Measurements from ENCODE around the gene GNB1L. TPM values are rescaled to one million over a fixed set of nuclear protein-coding genes. Genes with fewer than 3 reads are reported as not detected.
"Not testable (repeated sequence)": the region's sequence is repeated elsewhere in the genome, so short reads cannot be mapped to it uniquely, and the experiment has no call there.

The GNB1L gene
- total and polyA plus RNA-seq, 2 donors (not counting 1 experiment from before 2014, with no cell fraction given) = 6.6 to 12.1 TPM

GRCh38 chr22:19836512-19836911 is 18.2 kb downstream of the GNB1L start:
- peaks cover 0 to 5% of the 10 kb centered on the region in 2 donors for H3K4me1 ChIP-seq (ENCODE audit: control insufficient read depth in 2 of 2, insufficient read depth in 2 of 2, low read length in 2 of 2)
- POLR2A ChIA-PET = no interaction called here
- ATAC-seq (ENCODE audit: low read depth) (no peak), DNase-seq (no peak)
- H3K4me2 ChIP-seq (replicated peaks; ENCODE audit: low read depth, low read length, poor library complexity, severe bottlenecking) = no peak overlapping the region
- Mint-ChIP-seq H3K4me1 (peaks cover 10% of the 10 kb centered on the region), H3K9me3 (ENCODE audit: insufficient read depth) (no peaks in the 10 kb centered on the region), H3K4me3 (no peak overlapping the region), H3K27ac (no peak overlapping the region), H3K27me3 (no peaks in the 10 kb centered on the region)
- no peak overlapping the region for H3K4me3 ChIP-seq (ENCODE audit: control extremely low read depth in 1 of 5, extremely low read depth in 1 of 5, insufficient read depth in 1 of 5, low read depth in 2 of 5, low read length in 4 of 5)
- H3K79me2 ChIP-seq (ENCODE audit: control insufficient read depth, insufficient read depth, low read length) = peaks cover 3% of the 10 kb centered on the region
- H2AFZ ChIP-seq (ENCODE audit: insufficient read depth, low read depth, low read length, poor library complexity, severe bottlenecking) = no peak overlapping the region
- no peaks in the 10 kb centered on the region for H3K9me3 ChIP-seq (ENCODE audit: control extremely low read depth in 1 of 3, control insufficient read depth in 2 of 3, insufficient read depth in 1 of 3, low read length in 2 of 3)
- H3K36me3 ChIP-seq (replicated peaks in 1 of 2; ENCODE audit: control extremely low read depth in 1 of 2, control insufficient read depth in 1 of 2, extremely low read depth in 1 of 2, insufficient read depth in 2 of 2, low read length in 1 of 2) = no peaks in the 10 kb centered on the region
- no peak overlapping the region for H3K27ac ChIP-seq (ENCODE audit: low read length in 2 of 2)
- intact Hi-C loops (cut with micrococcal nuclease) = loop anchor here (10.0 kb wide), 1 partner anchor 58 kb away; no protein-coding TSS in a partner anchor
- H3K27me3 ChIP-seq (replicated peaks in 1 of 4; ENCODE audit: control extremely low read depth in 1 of 4, control insufficient read depth in 3 of 4, insufficient read depth in 4 of 4, low read length in 3 of 4) = no peaks in the 10 kb centered on the region
- CTCF ChIA-PET = interaction anchor here (0.7 kb wide), 2 partner anchors 11 to 90 kb away, joined by 3 read pairs; no protein-coding TSS in a partner anchor
- no peaks in the 10 kb centered on the region for H4K20me1 ChIP-seq (ENCODE audit: control insufficient read depth, insufficient read depth, low read length, poor library complexity, severe bottlenecking)
- TF ChIP-seq, protein P1, sequence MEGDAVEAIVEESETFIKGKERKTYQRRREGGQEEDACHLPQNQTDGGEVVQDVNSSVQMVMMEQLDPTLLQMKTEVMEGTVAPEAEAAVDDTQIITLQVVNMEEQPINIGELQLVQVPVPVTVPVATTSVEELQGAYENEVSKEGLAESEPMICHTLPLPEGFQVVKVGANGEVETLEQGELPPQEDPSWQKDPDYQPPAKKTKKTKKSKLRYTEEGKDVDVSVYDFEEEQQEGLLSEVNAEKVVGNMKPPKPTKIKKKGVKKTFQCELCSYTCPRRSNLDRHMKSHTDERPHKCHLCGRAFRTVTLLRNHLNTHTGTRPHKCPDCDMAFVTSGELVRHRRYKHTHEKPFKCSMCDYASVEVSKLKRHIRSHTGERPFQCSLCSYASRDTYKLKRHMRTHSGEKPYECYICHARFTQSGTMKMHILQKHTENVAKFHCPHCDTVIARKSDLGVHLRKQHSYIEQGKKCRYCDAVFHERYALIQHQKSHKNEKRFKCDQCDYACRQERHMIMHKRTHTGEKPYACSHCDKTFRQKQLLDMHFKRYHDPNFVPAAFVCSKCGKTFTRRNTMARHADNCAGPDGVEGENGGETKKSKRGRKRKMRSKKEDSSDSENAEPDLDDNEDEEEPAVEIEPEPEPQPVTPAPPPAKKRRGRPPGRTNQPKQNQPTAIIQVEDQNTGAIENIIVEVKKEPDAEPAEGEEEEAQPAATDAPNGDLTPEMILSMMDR (IDR thresholded peaks at IDR 0.05) = no peak
- TF ChIP-seq EZH2 (IDR thresholded peaks at IDR 0.05; ENCODE audit: borderline replicate concordance, insufficient read depth, low read depth, low read length, poor library complexity, severe bottlenecking) = no peak
- no peak overlapping the region for H3K9ac ChIP-seq (ENCODE audit: low read length)

DNA sequence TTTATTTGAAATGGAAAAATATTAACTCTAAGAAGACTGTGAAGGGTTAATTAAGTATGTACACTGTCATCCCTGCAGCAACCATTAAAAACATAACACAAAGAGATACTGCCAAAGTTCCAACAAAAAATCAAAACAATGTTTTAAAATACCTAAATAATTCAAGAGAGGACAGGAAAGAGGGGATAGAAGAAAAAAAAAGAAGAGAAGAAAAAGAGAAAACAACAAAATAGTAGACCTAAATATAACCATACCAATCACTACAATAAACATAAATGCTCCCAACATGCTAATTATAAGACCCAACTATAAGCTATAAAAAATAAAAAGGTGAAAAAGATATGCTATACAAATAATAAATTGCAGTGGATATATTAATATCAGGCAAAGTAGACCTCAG is 20.1 kb downstream of the GNB1L start:
- no peak overlapping the region for H3K27ac ChIP-seq (ENCODE audit: low read length in 2 of 2)
- POLR2A ChIA-PET = no interaction called here
- Mint-ChIP-seq H3K27ac (no peak overlapping the region), H3K27me3 (no peaks in the 10 kb centered on the region), H3K9me3 (ENCODE audit: insufficient read depth) (no peaks in the 10 kb centered on the region), H3K4me1 (peaks cover 10% of the 10 kb centered on the region), H3K4me3 (no peak overlapping the region)
- peaks cover 3% of the 10 kb centered on the region for H3K79me2 ChIP-seq (ENCODE audit: control insufficient read depth, insufficient read depth, low read length)
- H3K4me1 ChIP-seq (ENCODE audit: control insufficient read depth in 2 of 2, insufficient read depth in 2 of 2, low read length in 2 of 2) = peaks cover 0 to 5% of the 10 kb centered on the region in 2 donors
- no peaks in the 10 kb centered on the region for H3K36me3 ChIP-seq (replicated peaks in 1 of 2; ENCODE audit: control extremely low read depth in 1 of 2, control insufficient read depth in 1 of 2, extremely low read depth in 1 of 2, insufficient read depth in 2 of 2, low read length in 1 of 2)
- no peak for ATAC-seq (ENCODE audit: low read depth)
- no peak overlapping the region for H2AFZ ChIP-seq (ENCODE audit: insufficient read depth, low read depth, low read length, poor library complexity, severe bottlenecking)
- H3K9me3 ChIP-seq (ENCODE audit: control extremely low read depth in 1 of 3, control insufficient read depth in 2 of 3, insufficient read depth in 1 of 3, low read length in 2 of 3) = no peaks in the 10 kb centered on the region
- no peak overlapping the region for H3K4me2 ChIP-seq (replicated peaks; ENCODE audit: low read depth, low read length, poor library complexity, severe bottlenecking)
- no peaks in the 10 kb centered on the region for H4K20me1 ChIP-seq (ENCODE audit: control insufficient read depth, insufficient read depth, low read length, poor library complexity, severe bottlenecking)
- H3K9ac ChIP-seq (ENCODE audit: low read length) = no peak overlapping the region
- H3K27me3 ChIP-seq (replicated peaks in 1 of 4; ENCODE audit: control extremely low read depth in 1 of 4, control insufficient read depth in 3 of 4, insufficient read depth in 4 of 4, low read length in 3 of 4) = no peaks in the 10 kb centered on the region
- CTCF ChIA-PET = no interaction called here
- TF ChIP-seq, protein P1 (IDR thresholded peaks at IDR 0.05) = no peak
- TF ChIP-seq EZH2 (IDR thresholded peaks at IDR 0.05; ENCODE audit: borderline replicate concordance, insufficient read depth, low read depth, low read length, poor library complexity, severe bottlenecking) = no peak
- DNase-seq = no peak
- no peak overlapping the region for H3K4me3 ChIP-seq (ENCODE audit: control extremely low read depth in 1 of 5, extremely low read depth in 1 of 5, insufficient read depth in 1 of 5, low read depth in 2 of 5, low read length in 4 of 5)
- intact Hi-C loops (cut with micrococcal nuclease) = loop anchor here (10.0 kb wide), 1 partner anchor 60 kb away; no protein-coding TSS in a partner anchor

DNA sequence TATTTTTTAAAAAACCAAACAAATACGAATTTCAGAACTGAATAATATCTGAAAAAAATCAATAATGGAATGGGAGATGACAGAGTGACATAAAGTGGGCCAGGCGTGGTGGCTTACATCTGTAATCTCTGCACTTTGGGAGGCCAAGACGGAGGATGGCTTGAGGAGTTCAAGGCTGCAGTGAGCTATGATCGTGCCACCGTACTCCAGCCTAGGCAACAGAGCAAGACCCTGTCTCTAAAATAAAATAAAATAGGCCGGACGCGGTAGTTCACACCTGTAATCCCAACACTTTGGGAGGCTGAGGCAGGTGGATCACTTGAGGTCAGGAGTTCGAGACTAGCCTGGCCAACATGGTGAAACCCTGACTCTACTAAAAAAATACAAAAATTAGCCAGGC is 21.3 kb downstream of the GNB1L start:
- H3K4me2 ChIP-seq (replicated peaks; ENCODE audit: low read depth, low read length, poor library complexity, severe bottlenecking); H3K9me3 Mint-ChIP-seq (ENCODE audit: insufficient read depth); H3K27ac ChIP-seq (ENCODE audit: low read length in 2 of 2); POLR2A ChIA-PET; H3K9me3 ChIP-seq (ENCODE audit: control extremely low read depth in 1 of 3, control insufficient read depth in 2 of 3, insufficient read depth in 1 of 3, low read length in 2 of 3); H3K36me3 ChIP-seq (replicated peaks in 1 of 2; ENCODE audit: control extremely low read depth in 1 of 2, control insufficient read depth in 1 of 2, extremely low read depth in 1 of 2, insufficient read depth in 2 of 2, low read length in 1 of 2); H3K27me3 ChIP-seq (replicated peaks in 1 of 4; ENCODE audit: control extremely low read depth in 1 of 4, control insufficient read depth in 3 of 4, insufficient read depth in 4 of 4, low read length in 3 of 4); H3K4me3 Mint-ChIP-seq; DNase-seq; H3K9ac ChIP-seq (ENCODE audit: low read length); H3K4me3 ChIP-seq (ENCODE audit: control extremely low read depth in 1 of 5, extremely low read depth in 1 of 5, insufficient read depth in 1 of 5, low read depth in 2 of 5, low read length in 4 of 5); H3K27me3 Mint-ChIP-seq; ATAC-seq (ENCODE audit: low read depth); H2AFZ ChIP-seq (ENCODE audit: insufficient read depth, low read depth, low read length, poor library complexity, severe bottlenecking); H4K20me1 ChIP-seq (ENCODE audit: control insufficient read depth, insufficient read depth, low read length, poor library complexity, severe bottlenecking); H3K27ac Mint-ChIP-seq; H3K4me1 ChIP-seq (ENCODE audit: control insufficient read depth in 2 of 2, insufficient read depth in 2 of 2, low read length in 2 of 2); H3K79me2 ChIP-seq (ENCODE audit: control insufficient read depth, insufficient read depth, low read length): not testable (repeated sequence)
- peaks cover 10% of the 10 kb centered on the region for H3K4me1 Mint-ChIP-seq
- intact Hi-C loops (cut with micrococcal nuclease) = loop anchor here (10.0 kb wide), 1 partner anchor 61 kb away; no protein-coding TSS in a partner anchor
- WGBS (ENCODE audit: insufficient coverage) = 100% methylated on average over 1 of the region's 9 CpGs
- CTCF ChIA-PET = interaction anchor here (1.5 kb wide), 1 partner anchor 18 kb away, joined by 3 read pairs; no protein-coding TSS in a partner anchor

Data from B cell (primary cell).